Mammary epithelial cell (primary cell): ENCODE measurements around the gene B3GLCT.

Experiments used
- EZH2 ChIP-seq: IDR thresholded peaks from 2 replicates; pipeline ENCODE4 v1.6.1; 2012; ENCODE audit warnings: low read length, inconsistent platforms, borderline replicate concordance
- TF ChIP-seq, protein P1 (sequence below), 2 donors: IDR thresholded peaks in 1 of 2; conservative IDR thresholded peaks in 1 of 2; 2 replicates each; pipeline ENCODE4 v1.5.1; 2011 to 2012; ENCODE audit warnings: inconsistent platforms in 2 of 2, low read length in 2 of 2, mild to moderate bottlenecking in 2 of 2, control low read depth in 1 of 2, low read depth in 1 of 2; ENCODE audit not compliant: insufficient read depth in 1 of 2; ENCODE audit errors: extremely low read depth in 1 of 2

DNA sequence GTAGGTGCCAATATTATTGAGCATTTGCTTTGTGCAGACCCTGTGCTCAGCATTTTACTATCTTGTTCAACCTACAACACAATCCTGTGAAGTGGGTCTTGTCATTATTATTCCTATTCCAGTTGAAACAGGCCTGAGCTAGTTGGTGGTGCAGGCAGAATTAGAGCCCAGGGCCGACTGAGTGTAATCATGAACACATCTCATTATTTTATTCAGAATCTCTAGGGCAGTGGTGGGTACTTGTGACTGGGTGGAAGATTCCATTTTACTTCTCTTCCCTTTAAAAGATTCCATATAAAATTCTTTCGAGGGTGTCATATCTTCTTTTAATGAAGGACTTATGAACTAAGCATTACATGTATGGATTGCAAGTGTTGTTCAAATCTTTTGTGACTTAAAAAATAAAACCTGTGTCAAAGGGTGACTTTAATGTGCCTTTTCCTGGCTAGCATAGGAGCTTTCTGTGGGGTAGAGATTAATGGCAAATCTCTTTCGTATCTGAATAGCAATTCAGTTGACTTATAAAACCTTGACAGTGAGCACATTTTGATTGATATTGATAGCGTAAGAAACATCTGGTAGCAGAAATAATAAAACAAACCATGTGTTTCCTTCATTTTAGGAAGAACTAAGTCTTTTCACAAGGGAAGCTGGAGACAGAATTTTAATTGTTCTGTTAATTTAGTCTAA lies 20.3 kb downstream of the B3GLCT start:
- no peak for TF ChIP-seq EZH2
- TF ChIP-seq, protein P1, sequence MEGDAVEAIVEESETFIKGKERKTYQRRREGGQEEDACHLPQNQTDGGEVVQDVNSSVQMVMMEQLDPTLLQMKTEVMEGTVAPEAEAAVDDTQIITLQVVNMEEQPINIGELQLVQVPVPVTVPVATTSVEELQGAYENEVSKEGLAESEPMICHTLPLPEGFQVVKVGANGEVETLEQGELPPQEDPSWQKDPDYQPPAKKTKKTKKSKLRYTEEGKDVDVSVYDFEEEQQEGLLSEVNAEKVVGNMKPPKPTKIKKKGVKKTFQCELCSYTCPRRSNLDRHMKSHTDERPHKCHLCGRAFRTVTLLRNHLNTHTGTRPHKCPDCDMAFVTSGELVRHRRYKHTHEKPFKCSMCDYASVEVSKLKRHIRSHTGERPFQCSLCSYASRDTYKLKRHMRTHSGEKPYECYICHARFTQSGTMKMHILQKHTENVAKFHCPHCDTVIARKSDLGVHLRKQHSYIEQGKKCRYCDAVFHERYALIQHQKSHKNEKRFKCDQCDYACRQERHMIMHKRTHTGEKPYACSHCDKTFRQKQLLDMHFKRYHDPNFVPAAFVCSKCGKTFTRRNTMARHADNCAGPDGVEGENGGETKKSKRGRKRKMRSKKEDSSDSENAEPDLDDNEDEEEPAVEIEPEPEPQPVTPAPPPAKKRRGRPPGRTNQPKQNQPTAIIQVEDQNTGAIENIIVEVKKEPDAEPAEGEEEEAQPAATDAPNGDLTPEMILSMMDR (conservative IDR thresholded peaks at IDR 0.05 in 1 of 2, IDR thresholded peaks at IDR 0.05 in 1 of 2; ENCODE audit: extremely low read depth in 1 of 2, insufficient read depth in 1 of 2, low read depth in 1 of 2, low read length in 2 of 2) = no peak
